ENCODE data around the gene LMF1.

DNA sequence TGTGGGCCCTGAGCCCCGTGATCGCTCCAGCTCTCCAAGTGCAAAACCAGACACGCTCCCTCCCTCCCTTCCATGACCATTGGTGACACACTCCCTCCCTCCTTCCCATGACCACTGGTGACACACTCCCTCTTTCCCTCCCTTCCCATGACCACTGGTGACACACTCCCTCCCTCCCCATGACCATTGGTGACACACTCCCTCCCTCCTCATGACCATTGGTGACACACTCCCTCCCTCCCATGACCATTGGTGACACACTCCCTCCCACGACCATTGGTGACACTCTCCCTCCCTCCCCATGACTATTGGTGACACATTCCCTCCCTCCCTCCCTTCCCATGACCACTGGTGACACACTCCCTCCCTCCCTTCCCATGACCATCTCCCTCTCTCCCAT is 56.3 kb downstream of the LMF1 start:
- TF ChIP-seq, protein P1, sequence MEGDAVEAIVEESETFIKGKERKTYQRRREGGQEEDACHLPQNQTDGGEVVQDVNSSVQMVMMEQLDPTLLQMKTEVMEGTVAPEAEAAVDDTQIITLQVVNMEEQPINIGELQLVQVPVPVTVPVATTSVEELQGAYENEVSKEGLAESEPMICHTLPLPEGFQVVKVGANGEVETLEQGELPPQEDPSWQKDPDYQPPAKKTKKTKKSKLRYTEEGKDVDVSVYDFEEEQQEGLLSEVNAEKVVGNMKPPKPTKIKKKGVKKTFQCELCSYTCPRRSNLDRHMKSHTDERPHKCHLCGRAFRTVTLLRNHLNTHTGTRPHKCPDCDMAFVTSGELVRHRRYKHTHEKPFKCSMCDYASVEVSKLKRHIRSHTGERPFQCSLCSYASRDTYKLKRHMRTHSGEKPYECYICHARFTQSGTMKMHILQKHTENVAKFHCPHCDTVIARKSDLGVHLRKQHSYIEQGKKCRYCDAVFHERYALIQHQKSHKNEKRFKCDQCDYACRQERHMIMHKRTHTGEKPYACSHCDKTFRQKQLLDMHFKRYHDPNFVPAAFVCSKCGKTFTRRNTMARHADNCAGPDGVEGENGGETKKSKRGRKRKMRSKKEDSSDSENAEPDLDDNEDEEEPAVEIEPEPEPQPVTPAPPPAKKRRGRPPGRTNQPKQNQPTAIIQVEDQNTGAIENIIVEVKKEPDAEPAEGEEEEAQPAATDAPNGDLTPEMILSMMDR (IDR thresholded peaks at IDR 0.05) = no peak
- TF ChIP-seq ZFX (IDR thresholded peaks at IDR 0.05; ENCODE audit: borderline replicate concordance) = no peak
